K562 (cell line): ENCODE measurements around the gene ZSCAN22. TPM values are rescaled to one million over a fixed set of nuclear protein-coding genes. Genes with fewer than 3 reads are reported as not detected.
A peak's percentile ranks its signal among the peaks of the same experiment; 100 is the strongest.

ENCODE experiments used
- ARID1B ChIP-seq: fragments of 450-650 bp; IDR thresholded peaks from 2 replicates; pipeline ENCODE4 v1.6.1; 2016; ENCODE audit warnings: antibody characterized with exemption, mild to moderate bottlenecking, inconsistent platforms
- CREB1 ChIP-seq, 2 experiments: sonication (generic) in 1 of 2; formaldehyde crosslinking in 1 of 2; IDR thresholded peaks; 2 replicates each; pipeline versions ENCODE4 v1.6.1 to v1.8.0; 2012 to 2022; ENCODE audit warnings: inconsistent platforms in 1 of 2, mild to moderate bottlenecking in 1 of 2, missing genetic modification reagents in 1 of 2, moderate library complexity in 1 of 2
- CXXC5 ChIP-seq: fragments of 250-450 bp; sonication (Bioruptor Pico); IDR thresholded peaks from 2 replicates; pipeline ENCODE4 v1.8.0; 2022; ENCODE audit warnings: inconsistent platforms, mild to moderate bottlenecking, moderate library complexity
- HNRNPL ChIP-seq: fragments of 200-400 bp; formaldehyde crosslinking; IDR thresholded peaks from 2 replicates; pipeline ENCODE4 v1.6.1; 2017; ENCODE audit warnings: low read depth, mild to moderate bottlenecking, low read length
- HOXB6 ChIP-seq: fragments of 250-450 bp; sonication (Bioruptor Pico); IDR thresholded peaks from 2 replicates; pipeline ENCODE4 v1.5.1; 2022; ENCODE audit warnings: mild to moderate bottlenecking, borderline replicate concordance
- MCM7 ChIP-seq, 2 experiments: fragments of 450-650 bp; IDR thresholded peaks; 2 replicates each; pipeline ENCODE4 v1.6.1; 2016 to 2018
- MTA3 ChIP-seq: fragments of 450-650 bp; formaldehyde crosslinking; IDR thresholded peaks from 2 replicates; pipeline ENCODE4 v1.6.1; 2017; ENCODE audit warnings: mild to moderate bottlenecking, borderline replicate concordance
- NFRKB ChIP-seq: fragments of 450-650 bp; IDR thresholded peaks from 2 replicates; pipeline ENCODE4 v1.6.1; 2016; ENCODE audit warnings: low read depth
- PML ChIP-seq: IDR thresholded peaks from 2 replicates; pipeline ENCODE4 v1.6.1; 2012; ENCODE audit warnings: low read length, inconsistent platforms
- POLR2H ChIP-seq: IDR thresholded peaks from 2 replicates; pipeline ENCODE4 v1.6.1; 2016; ENCODE audit warnings: missing genetic modification characterization, low read depth, mild to moderate bottlenecking, control low read depth, missing compliant biosample characterization, moderate library complexity
- PRPF4 ChIP-seq: fragments of 200-400 bp; formaldehyde crosslinking; IDR thresholded peaks from one replicate; pipeline ENCODE4 v1.6.1; 2017; ENCODE audit warnings: low read length, low read depth, mild to moderate bottlenecking; ENCODE audit not compliant: insufficient read depth, poor library complexity, severe bottlenecking
- PTTG1 ChIP-seq: fragments of 450-650 bp; IDR thresholded peaks from 2 replicates; pipeline ENCODE4 v1.6.1; 2016; ENCODE audit warnings: low read depth, mild to moderate bottlenecking, missing genetic modification characterization, missing compliant biosample characterization
- RFX5 ChIP-seq: IDR thresholded peaks from 2 replicates; pipeline ENCODE4 v1.6.1; 2011; ENCODE audit warnings: low read depth, mild to moderate bottlenecking, improper control_type of control experiment, low read length
- THRA ChIP-seq: fragments of 450-650 bp; IDR thresholded peaks from 2 replicates; pipeline ENCODE4 v1.6.1; 2017; ENCODE audit warnings: mild to moderate bottlenecking, moderate library complexity
- TSHZ1 ChIP-seq: fragments of 250-450 bp; sonication (Bioruptor Pico); IDR thresholded peaks from 2 replicates; pipeline ENCODE4 v1.4.0; 2020; ENCODE audit warnings: mild to moderate bottlenecking, moderate library complexity
- ZNF561 ChIP-seq: fragments of 450-650 bp; formaldehyde crosslinking; conservative IDR thresholded peaks from 2 replicates; pipeline ENCODE4 v1.4.0; 2020; ENCODE audit warnings: mild to moderate bottlenecking, moderate library complexity
- polyA plus RNA-seq, 8 experiments: library from polyadenylated mRNA; depleted of rRNA in 4 of 8; stranded (reverse) in 5 of 8; unstranded in 3 of 8; fragments of >200 nt; fragmentation: Nextera tagmentation in 2 of 8; fragmentation: Illumina TruSeq in 1 of 8; extraction: Ambion mirVana in 2 of 8; extraction: Trizol in 1 of 8; gene quantifications; 2 replicates each; pipeline versions ENCODE4 v1.2.1 to v1.2.3, GENCODE V29; 2011 to 2014; ENCODE audit warnings: inconsistent platforms in 1 of 8, missing spikeins in 1 of 8
- total RNA-seq, 7 experiments: library from RNA; depleted of rRNA in 6 of 7; stranded (reverse); fragments of >200 nt in 6 of 7; fragmentation: Illumina TruSeq in 2 of 7; extraction: Trizol in 2 of 7; gene quantifications; 2 replicates each; pipeline versions ENCODE4 v1.2.1 to v1.2.3, GENCODE V29; 2011 to 2021; ENCODE audit warnings: low replicate concordance in 1 of 7
- TF ChIP-seq, protein P1 (sequence below): sonication (generic); formaldehyde crosslinking; IDR thresholded peaks from 2 replicates; pipeline ENCODE4 v1.4.0; 2020; ENCODE audit warnings: mild to moderate bottlenecking, missing genetic modification reagents
- TF ChIP-seq, protein P2 (sequence below): fragments of 250-450 bp; sonication (Bioruptor Pico); IDR thresholded peaks from 2 replicates; pipeline ENCODE4 v1.8.0; 2021; ENCODE audit warnings: moderate library complexity, mild to moderate bottlenecking, inconsistent platforms
- TF ChIP-seq, protein P3 (sequence below), 2 experiments: fragments of 250-450 bp in 1 of 2; fragments of 450-650 bp in 1 of 2; sonication (Bioruptor Pico) in 1 of 2; IDR thresholded peaks; 2 replicates each; pipeline versions ENCODE4 v1.6.1 to v1.8.0; 2016 to 2021; ENCODE audit warnings: mild to moderate bottlenecking in 2 of 2, moderate library complexity in 2 of 2, missing compliant biosample characterization in 1 of 2, missing genetic modification characterization in 1 of 2

The ZSCAN22 gene
- total and polyA plus RNA-seq, 9 of the 15 experiments (the other 6 are each of a cell fraction or from before 2014, with no cell fraction given) = 0.98 to 5.3 (median 3.0) TPM

DNA sequence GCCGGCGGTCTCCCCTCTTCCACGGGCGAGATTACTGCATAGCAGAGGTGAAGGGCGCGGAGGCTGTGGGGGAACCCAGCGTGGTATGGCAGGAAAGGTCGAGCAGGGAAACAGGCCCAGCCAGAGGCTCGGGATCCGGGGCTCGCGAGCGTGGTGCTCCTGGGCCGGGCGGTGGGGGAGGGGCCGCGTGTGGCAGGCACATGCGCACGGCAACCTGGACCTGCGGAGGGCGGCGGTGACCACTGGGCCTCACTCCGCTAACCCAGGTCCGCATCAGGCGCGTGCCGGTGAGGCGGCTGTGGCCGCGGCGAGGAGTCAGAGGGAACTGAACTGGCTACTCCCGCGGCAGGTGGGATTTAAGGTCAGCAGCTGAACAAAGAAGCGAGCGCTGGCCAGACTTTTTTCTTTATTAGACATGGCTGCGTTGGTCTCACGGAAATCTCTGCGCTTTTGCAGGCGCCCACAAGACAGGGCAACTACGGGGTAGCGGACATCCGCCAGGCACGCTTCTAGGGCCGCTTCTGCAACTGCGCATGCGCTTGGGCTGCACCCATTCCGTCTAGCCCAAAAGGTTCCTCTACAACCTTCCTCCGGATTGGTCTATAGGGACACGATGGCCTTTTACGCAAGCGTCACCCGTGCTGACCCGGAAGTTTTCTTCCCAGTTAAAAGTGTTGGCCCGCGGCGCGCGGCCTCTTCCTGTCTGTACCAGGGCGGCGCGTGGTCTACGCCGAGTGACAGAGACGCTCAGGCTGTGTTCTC is 60.0 kb downstream of the ZSCAN22 start, which contains the start of gene RPS5 (continued):
- TF ChIP-seq PRPF4 (peak; percentile 23), TSHZ1 (CRISPR knock-in tag) (no peak), NFRKB (peak; percentile 89; the same call in 1 of the 2 replicates), ARID1B (peak; percentile 25; the same call in 1 of the 2 replicates), HNRNPL (peak; percentile 71; the same call in 1 of the 2 replicates), THRA (no peak), MCM7 (IDR thresholded peaks at IDR 0.05) (no peak), ZNF561 (no peak), POLR2H (peak; percentile 96), CXXC5 (CRISPR knock-in tag) (peak; percentile 89), MTA3 (peak; percentile 98), PTTG1 (tag) (no peak), HOXB6 (CRISPR knock-in tag) (no peak), CREB1 (IDR thresholded peaks at IDR 0.05) (peak; percentile 90), CREB1 (CRISPR knock-in tag; IDR thresholded peaks at IDR 0.05) (peak; percentile 84), RFX5 (0 out of 2 replicates have a peak, but pooled peaks have one; percentile 45), PML (peak; percentile 61)
- TF ChIP-seq, protein P1, sequence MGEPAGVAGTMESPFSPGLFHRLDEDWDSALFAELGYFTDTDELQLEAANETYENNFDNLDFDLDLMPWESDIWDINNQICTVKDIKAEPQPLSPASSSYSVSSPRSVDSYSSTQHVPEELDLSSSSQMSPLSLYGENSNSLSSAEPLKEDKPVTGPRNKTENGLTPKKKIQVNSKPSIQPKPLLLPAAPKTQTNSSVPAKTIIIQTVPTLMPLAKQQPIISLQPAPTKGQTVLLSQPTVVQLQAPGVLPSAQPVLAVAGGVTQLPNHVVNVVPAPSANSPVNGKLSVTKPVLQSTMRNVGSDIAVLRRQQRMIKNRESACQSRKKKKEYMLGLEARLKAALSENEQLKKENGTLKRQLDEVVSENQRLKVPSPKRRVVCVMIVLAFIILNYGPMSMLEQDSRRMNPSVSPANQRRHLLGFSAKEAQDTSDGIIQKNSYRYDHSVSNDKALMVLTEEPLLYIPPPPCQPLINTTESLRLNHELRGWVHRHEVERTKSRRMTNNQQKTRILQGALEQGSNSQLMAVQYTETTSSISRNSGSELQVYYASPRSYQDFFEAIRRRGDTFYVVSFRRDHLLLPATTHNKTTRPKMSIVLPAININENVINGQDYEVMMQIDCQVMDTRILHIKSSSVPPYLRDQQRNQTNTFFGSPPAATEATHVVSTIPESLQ (CRISPR knock-in tag) = no peak
- TF ChIP-seq, protein P2, sequence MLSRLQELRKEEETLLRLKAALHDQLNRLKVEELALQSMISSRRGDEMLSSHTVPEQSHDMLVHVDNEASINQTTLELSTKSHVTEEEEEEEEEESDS (CRISPR knock-in tag) = no peak
- TF ChIP-seq, protein P3, sequence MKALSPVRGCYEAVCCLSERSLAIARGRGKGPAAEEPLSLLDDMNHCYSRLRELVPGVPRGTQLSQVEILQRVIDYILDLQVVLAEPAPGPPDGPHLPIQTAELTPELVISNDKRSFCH (CRISPR knock-in tag; IDR thresholded peaks at IDR 0.05) = no peak
- TF ChIP-seq, protein P3 (tag; IDR thresholded peaks at IDR 0.05) = no peak
